RCC 7860 (cell line): Measurements from ENCODE around the gene BLCAP.
"Not testable (repeated sequence)": the region's sequence is repeated elsewhere in the genome, so short reads cannot be mapped to it uniquely, and the experiment has no call there.

ENCODE experiments used
- DNase-seq: peaks from one replicate; pipeline ENCODE4 v3.0.0-alpha.2; 2015; ENCODE audit warnings: low spot score
- FAIRE-seq: peaks from 2 replicates; lab custom pipeline; 2012; peaks lifted over from hg19 to GRCh38; lab: Jason Lieb, UNC

BLCAP gene

DNA sequence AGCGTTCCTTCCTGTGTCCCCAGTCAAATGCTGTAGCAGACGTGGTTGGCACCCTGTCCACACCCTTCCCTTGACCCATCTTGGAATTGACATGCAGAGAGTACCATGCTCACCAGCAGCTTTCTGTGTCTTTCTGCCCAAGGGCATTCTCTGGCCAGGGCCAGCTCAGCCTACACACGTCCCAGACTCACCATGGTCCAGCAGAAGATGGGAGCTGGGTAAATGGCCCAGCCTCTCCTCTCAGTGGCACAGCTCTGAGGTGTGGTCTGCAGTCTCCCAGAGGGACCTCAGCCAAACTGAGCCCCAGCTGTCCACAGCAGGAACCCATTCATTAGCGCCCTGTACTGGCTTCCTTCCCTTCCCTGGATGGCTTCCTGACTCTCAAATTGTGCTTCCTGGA lies 31.1 kb upstream of the BLCAP start:
- no peak for FAIRE-seq
- no peak for DNase-seq

DNA sequence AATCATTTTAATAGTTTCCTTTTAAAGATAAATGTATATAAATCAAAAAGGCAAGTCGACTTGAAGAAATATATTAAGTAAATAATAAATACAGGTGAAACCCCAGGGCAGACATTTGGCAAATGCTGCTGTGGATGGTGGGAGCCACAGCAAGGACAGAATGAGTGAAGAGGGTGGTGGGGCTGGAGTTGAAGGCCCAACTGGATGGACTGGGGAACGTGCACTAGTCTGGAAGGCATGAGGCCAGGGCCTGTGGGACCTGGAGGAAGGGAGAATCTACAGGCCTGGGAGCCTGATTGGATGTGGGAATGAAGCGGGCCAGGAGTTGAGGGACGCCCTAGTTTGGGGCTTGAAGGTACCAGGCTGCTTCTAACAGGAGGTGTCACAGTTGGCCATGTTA lies 30.6 kb upstream of the BLCAP start:
- FAIRE-seq (no peak), DNase-seq (no peak)

DNA sequence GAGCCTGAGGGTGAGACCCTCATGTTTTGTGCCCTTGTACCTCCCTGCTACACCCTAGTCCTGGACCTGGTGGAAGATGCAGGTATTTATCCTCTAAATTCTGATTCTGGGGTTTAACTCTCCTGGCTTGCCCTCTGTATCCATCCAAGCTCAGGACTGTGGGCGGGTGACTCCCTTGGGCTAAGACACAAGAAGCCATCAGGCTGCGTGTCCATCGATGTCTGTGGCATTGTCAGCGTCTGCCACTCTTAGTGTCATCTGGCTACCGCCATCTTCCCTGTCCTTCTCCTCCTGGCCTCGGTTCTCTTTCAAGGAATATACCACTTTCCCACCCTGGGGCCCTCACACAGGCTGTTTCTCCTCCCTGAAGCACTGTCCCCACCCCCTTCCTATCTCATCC lies 28.9 kb upstream of the BLCAP start:
- no peak for FAIRE-seq
- DNase-seq: no peak

GRCh38 chr20:37554721-37555298 lies 27.1 kb upstream of the BLCAP start:
- DNase-seq, FAIRE-seq: not testable (repeated sequence)

- DNase-seq (peak; percentile 16), FAIRE-seq (no peak)
These were observed 24.7 kb upstream of the BLCAP start for GRCh38 chr20:37552415-37552814.

DNA sequence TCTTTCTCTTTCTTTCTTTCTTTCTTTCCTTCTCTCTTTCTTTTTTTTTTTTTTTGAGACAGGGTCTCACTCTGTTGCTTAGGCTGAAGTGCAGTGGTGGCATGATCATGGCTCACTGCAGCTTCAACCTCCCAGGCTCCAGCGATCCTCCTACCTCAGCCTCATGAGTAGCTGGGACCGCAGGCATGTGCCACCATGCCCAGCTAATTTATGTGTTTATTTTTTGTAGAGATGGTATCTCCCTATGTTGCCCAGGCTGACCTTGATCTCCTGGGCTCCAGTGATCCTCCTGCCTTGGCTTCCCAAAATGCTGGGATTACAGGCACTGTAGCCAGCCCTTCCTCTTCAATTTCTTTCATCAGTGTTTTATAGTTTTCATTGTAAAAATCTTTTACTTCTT lies 24.0 kb upstream of the BLCAP start:
- DNase-seq, FAIRE-seq: not testable (repeated sequence)

DNA sequence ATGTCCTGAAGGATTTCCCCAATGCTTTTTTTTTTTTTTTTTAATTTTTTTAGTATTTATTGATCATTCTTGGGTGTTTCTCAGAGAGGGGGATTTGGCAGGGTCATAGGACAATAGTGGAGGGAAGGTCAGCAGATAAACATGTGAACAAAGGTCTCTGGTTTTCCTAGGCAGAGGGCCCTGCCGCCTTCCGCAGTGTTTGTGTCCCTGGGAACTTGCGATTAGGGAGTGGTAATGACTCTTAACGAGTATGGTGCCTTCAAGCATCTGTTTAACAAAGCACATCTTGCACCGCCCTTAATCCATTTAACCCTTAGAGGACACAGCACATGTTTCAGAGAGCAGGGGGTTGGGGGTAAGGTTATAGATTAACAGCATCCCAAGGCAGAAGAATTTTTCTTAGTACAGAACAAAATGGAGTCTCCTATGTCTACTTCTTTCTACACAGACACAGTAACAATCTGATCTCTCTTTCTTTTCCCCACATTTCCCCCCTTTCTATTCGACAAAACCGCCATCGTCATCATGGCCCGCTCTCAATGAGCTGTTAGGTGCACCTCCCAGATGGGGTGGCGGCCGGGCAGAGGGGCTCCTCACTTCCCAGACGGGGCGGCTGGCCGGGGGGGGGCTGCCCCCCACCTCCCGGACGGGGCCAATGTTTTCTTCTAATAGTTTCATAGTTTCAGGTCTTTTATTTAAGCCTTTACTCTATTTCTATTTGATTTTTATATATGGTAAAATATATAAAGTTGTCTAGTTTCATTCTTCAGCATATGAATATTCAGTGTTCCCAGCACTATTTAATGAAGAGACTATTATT lies 22.6 kb upstream of the BLCAP start:
- DNase-seq, FAIRE-seq: not testable (repeated sequence)

GRCh38 chr20:37547912-37548311 lies 20.2 kb upstream of the BLCAP start:
- DNase-seq: no peak
- FAIRE-seq: no peak

DNA sequence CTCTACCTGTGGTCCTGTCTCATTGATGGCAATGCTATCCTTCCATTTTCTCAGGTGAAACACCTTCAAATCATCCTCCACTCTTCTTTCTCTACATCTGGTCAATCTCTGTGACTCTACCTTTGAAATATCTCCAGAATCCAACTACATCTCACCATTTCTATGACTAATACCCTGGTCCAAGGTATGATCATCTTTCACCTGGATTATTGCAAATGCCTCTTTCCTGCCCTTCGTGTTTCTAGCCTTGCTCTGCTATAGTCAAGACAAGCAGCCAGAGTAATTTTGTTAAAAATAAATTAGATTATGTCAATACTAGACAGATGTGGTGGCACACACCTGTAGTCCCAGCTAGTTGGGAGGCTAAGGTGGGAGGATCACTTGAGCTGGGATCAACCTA lies 17.8 kb upstream of the BLCAP start:
- FAIRE-seq (no peak), DNase-seq (no peak)

- DNase-seq (no peak), FAIRE-seq (no peak)
These were observed 16.7 kb upstream of the BLCAP start for GRCh38 chr20:37544386-37544785.

DNA sequence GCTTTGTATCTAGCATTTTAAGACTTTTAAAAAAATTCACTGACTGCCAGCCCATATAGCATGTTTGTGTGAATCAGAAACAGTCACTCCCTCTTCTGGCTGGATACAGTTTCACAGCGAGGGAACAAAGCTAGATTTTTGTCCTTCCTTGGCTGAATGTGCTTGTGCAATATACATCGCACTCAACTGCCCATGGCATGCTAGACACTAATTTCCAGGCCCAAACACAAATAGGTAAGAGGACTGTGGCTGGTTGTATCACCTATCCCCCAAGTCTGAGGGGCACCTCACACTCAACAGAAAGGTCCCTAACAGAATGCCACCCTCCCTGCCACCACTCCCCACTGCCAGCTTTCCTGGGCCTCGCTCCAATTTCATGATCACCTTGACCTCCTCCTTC lies 16.2 kb upstream of the BLCAP start:
- DNase-seq: no peak

GRCh38 chr20:37542281-37542680 lies 14.6 kb upstream of the BLCAP start:
- DNase-seq (peak; percentile 54), FAIRE-seq (no peak)

More for the DNA sequence above, 16.2 kb upstream of the BLCAP start:
- no peak for FAIRE-seq

GRCh38 chr20:37541326-37541725 lies 13.7 kb upstream of the BLCAP start:
- FAIRE-seq (no peak), DNase-seq (no peak)

DNA sequence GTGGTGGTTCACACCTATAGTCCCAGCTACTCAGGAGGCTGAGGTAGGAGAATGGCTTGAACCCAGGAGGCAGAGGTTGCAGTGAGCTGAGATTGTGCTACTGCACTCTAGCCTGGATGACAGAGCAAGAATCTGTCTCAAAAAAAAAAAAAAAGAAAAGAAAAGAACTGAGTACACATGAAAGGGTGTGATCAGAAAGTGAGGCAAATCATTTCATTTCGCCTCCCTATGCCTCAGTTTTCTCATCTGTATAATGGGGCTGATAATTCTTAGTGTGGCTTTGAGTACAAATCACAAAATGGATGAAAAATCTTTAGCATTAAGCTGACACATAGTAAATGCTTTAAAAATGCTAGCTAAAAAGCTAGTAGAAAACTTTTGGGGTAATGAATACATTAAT lies 13.2 kb upstream of the BLCAP start:
- DNase-seq, FAIRE-seq: not testable (repeated sequence)

DNA sequence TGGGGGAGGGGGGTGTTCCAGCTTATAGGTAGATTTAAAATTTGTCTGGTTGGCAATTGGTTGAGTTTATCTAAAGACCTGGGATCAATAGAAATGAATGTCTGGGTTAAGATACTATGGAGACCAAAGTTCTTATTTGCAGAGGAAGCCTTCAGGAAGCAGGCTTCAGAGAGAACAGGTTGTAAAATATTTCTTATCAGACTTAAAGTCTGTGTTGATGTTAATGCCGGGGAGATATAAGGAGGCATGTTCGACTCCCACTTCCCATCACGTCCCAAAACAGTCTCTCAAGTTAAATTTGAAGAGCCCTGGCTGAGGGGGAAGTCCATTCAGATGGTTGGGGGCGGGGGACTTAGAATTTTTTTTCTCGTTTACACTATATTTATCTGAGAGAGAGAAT lies 12.3 kb upstream of the BLCAP start:
- DNase-seq: no peak
- FAIRE-seq: no peak

DNA sequence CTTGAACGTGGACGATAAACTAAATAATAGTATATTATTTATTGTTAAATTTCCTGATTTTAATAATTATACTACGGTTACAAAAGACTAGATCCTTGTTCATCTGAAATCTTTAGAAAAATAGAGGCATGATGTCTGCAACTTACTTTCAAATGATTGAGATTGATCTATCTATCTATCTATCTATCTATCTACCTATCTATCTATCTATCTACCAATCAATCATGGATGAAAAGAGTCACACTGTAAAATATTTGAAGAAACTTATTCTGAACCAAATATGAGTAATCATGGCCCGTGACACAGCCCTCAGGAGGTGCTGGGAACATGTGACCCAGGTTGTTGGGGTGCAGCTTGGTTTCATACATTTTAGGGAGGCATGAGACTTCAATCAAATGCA lies 11.7 kb upstream of the BLCAP start:
- FAIRE-seq: no peak
- no peak for DNase-seq

GRCh38 chr20:37538003-37538402 lies 10.3 kb upstream of the BLCAP start:
- no peak for FAIRE-seq

GRCh38 chr20:37537505-37537904 lies 9.8 kb upstream of the BLCAP start:
- DNase-seq: no peak
- FAIRE-seq: no peak

More at GRCh38 chr20:37538003-37538402, 10.3 kb upstream of the BLCAP start:
- no peak for DNase-seq

DNA sequence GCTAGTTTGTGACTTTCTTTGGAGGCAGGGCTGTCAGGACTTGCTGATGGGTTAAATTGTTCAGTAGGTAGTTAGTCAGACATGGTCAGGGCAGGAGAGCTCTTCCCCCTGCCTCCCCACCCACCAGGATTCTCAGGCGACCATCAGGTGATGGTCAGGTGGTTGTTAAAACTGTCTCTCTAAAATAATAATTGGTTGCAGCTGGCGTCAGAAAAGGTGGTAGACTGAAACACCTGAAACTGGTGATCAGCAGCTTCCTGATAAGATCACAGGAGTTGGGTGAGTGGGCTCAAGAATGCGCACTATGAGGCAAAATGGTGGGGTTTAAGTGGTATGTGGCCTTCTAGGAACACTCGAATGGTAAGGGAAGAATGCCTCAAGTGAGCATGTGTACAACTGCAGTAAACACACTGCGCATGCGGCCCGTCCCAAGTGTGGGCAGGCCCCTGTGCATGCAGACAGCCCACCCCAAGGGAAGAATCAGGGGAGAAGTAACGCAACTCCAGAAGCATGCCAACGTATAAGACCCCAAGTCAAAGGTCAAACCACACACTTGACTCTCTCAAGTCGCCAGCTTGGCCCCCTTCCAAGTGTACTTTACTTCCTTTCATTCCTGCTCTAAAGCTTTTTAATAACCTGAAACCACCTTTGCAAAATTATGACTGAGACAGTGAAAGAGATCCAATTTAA lies 7.9 kb upstream of the BLCAP start:
- FAIRE-seq (no peak), DNase-seq (no peak)

DNA sequence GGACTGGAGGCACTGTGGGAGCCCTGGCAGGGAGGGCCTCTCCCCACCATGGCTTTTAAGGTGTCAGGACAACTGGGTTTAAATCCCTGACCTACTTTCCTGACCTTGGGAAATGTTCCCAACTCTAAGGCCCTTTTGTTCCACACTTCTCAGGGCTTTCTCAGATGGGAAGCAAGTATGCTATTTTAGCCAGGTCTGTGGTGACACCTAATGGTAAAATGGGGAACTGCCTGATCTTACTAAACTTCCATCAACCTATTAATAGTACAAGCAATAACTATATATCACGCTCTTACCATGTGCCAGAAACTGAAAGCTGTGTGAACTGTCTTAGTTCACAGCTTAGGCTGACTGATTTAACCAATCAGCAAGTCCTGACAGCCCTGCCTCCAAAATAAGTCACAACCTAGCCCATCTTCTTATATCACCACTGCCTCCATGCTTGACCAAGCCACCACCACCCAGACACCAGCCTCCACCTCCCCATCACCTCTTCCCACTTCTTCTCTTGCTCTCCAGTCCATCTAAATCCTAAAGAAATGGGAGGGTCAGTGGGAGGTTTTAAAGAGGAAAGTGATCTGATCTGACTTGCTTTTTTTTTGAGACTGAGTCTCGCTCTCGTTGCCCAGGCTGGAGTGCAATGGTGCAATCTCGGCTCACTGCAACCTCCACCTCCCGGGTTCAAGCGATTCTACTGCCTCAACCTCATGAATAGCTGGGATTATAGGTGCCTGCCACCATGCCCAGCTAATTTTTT lies 6.9 kb upstream of the BLCAP start:
- DNase-seq (peak; percentile 63), FAIRE-seq (peak; percentile 79)

- FAIRE-seq: no peak
- no peak for DNase-seq
These were observed 5.6 kb upstream of the BLCAP start for GRCh38 chr20:37533154-37533715.
